ENCODE measurements around the gene DNPEP. TPM values are rescaled to one million over a fixed set of nuclear protein-coding genes. Genes with fewer than 3 reads are reported as not detected.
A peak's percentile ranks its signal among the peaks of the same experiment; 100 is the strongest.

The DNPEP gene
- total RNA-seq, 1 donor from 2014 or later, result 85.1 TPM

DNA sequence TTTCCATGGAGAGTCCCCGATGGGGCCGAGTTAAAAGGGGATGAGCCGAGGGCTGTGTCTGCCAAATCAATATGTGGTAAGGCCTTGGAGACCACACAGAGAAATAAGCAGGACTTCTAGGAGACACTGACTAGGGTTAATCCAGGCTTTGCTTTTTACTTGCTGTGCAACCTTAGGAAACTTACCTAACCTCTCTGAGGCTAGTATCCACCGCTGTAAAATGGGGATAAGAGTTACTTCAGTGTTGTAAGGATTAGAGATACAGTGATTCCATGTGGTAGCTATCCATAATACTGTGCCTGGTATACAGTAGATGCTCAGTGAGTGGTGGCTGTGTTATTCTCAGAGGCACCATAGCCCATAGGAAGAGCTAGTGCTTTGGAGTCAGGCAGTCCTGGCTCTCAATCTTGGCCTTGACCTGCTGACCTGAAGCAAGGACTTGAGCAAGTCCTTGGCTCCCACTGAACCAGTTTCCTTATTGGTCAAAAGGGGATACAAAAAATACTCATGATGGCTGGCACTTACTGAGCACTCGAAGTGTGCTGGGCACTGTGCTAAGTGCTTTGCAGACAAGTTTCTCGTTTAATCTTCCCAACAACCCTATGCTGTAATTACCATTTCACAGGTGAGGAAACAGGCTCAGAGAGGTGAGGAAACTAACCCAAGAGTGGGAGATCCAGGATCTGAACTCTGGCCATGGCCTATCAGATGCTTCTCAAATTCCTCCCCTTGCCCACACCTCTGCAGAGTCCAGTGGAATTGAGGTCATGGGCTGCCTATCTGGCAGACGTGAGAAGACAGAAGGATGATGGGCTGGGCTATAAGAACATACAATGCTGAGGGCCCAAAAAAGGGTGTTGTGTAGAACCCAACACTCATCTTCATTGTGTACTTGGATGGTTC lies 18.5 kb upstream of the DNPEP start:
- H3K27ac Mint-ChIP-seq, result no peak overlapping the region
- peaks cover 42% of the 10 kb centered on the region for H3K4me1 Mint-ChIP-seq
- no peak for DNase-seq (ENCODE audit: low spot score in 2 of 2, unreplicated experiment in 2 of 2)

DNA sequence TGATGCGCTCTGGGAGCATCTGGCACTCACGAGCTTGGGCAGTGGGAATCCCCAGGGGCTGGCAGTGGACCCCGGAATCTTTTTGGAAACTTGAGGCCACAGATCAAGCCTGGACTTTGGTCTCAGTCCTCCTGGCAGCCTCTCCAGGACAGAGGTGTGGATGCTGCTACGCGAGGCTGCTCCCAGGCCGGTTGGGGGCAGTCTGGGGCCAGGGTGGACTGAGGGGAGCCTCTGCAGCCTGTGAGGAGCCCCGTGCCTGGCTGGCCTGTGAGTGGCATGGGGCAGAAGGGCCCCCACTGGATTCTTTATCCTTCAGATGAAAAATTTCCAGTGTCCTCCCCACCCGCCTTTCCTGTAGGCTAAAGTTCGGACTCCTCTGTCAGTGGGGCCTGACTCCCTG lies 17.7 kb upstream of the DNPEP start:
- Mint-ChIP-seq H3K27ac (no peak overlapping the region), H3K27me3 (ENCODE audit: low read depth) (peaks cover 2% of the 10 kb centered on the region), H3K9me3 (no peaks in the 10 kb centered on the region), H3K4me3 (no peak overlapping the region), H3K4me1 (peaks cover 48% of the 10 kb centered on the region), H3K36me3 (no peaks in the 10 kb centered on the region)
- no peak for DNase-seq (ENCODE audit: low spot score in 2 of 2, unreplicated experiment in 2 of 2)
- TF ChIP-seq, protein P1, sequence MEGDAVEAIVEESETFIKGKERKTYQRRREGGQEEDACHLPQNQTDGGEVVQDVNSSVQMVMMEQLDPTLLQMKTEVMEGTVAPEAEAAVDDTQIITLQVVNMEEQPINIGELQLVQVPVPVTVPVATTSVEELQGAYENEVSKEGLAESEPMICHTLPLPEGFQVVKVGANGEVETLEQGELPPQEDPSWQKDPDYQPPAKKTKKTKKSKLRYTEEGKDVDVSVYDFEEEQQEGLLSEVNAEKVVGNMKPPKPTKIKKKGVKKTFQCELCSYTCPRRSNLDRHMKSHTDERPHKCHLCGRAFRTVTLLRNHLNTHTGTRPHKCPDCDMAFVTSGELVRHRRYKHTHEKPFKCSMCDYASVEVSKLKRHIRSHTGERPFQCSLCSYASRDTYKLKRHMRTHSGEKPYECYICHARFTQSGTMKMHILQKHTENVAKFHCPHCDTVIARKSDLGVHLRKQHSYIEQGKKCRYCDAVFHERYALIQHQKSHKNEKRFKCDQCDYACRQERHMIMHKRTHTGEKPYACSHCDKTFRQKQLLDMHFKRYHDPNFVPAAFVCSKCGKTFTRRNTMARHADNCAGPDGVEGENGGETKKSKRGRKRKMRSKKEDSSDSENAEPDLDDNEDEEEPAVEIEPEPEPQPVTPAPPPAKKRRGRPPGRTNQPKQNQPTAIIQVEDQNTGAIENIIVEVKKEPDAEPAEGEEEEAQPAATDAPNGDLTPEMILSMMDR (IDR thresholded peaks at IDR 0.05; ENCODE audit: unreplicated experiment), result no peak

More for the DNA sequence above, 18.5 kb upstream of the DNPEP start:
- H3K9me3 Mint-ChIP-seq, result no peaks in the 10 kb centered on the region
- no peaks in the 10 kb centered on the region for H3K36me3 Mint-ChIP-seq
- peaks cover 2% of the 10 kb centered on the region for H3K27me3 Mint-ChIP-seq (ENCODE audit: low read depth)
- TF ChIP-seq, protein P1 (IDR thresholded peaks at IDR 0.05; ENCODE audit: unreplicated experiment), result no peak
- H3K4me3 Mint-ChIP-seq, result no peak overlapping the region

DNA sequence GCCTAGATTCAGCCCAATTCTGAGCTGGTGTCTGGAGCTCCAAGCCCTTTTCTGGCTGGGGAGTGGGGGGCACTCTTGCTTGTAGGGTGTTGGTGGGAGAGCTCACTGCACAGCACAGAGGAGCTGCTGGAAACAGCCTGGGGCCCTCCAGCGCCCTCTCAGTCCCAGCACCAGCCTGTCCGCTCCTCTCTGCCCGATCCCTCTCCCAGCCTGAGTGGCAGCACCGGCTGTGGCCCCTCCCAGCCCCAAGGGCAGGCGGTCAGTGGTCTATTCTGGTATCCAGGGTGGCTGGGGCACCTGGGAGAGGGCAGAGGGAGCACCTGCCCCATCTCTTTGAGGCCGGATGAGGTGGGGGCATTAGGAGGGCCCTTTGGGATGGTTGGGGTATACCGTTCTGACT lies 17.2 kb upstream of the DNPEP start:
- TF ChIP-seq, protein P1 (IDR thresholded peaks at IDR 0.05; ENCODE audit: unreplicated experiment), result no peak
- DNase-seq (ENCODE audit: low spot score in 2 of 2, unreplicated experiment in 2 of 2), result no peak
- Mint-ChIP-seq H3K9me3 (no peaks in the 10 kb centered on the region), H3K27me3 (ENCODE audit: low read depth) (peaks cover 2% of the 10 kb centered on the region), H3K4me1 (peaks cover 53% of the 10 kb centered on the region), H3K36me3 (no peaks in the 10 kb centered on the region), H3K4me3 (no peak overlapping the region), H3K27ac (no peak overlapping the region)

DNA sequence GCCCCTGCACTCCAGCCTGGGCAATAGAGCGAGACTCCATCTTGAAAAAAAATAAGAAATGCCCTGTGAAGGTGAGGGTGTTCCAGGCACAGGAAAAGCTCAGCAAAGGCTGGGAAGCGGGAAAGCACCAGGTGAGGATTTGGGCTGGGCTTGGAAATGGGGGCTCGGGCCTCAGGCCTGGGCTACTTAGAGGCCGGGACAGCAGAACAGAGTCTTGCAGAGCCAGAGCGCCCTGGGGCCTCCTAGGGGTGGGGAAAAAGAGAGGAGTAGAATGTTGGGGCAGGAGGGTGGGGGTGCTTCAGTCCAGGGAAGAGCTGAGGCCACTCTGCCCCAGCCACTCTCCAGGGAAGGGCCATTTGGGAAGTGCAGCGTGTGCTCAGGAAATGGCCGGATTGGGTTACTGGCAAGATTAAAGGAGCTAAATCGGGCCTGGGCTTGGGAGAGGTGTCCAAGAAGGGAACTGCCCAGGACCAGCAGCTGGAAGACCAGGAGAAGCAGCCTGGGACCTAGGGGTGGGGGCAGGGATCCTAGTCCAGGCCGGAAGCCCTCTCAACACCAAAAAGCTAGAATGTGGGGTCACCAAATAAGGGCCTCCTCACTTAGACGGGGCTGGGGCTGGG lies 16.7 kb upstream of the DNPEP start:
- Mint-ChIP-seq H3K27ac (peak overlapping the region; percentile 34), H3K4me3 (no peak overlapping the region), H3K27me3 (ENCODE audit: low read depth) (no peaks in the 10 kb centered on the region), H3K9me3 (no peaks in the 10 kb centered on the region), H3K4me1 (peaks cover 56% of the 10 kb centered on the region), H3K36me3 (no peaks in the 10 kb centered on the region)
- TF ChIP-seq, protein P1 (IDR thresholded peaks at IDR 0.05; ENCODE audit: unreplicated experiment), result no peak
- no peak for DNase-seq (ENCODE audit: low spot score in 2 of 2, unreplicated experiment in 2 of 2)

DNA sequence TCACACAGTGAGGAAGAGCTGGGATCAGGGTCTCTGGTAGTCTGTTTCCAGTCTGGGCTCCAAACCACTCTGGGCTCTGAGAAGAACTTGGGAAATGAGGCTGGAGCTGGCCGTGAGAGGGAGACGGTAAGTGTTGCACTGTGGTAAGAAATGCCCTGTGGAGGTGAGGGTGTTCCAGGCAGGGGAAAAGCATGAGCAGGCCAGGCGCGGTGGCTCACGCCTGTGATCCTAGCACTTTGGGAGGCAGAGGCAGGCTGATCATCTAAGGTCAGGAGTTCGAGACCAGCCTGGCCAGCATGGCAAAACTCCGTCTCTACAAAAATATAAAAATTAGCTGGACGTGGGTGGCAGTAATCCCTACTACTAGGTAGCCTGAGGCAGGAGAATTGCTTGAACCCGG lies 16.1 kb upstream of the DNPEP start:
- TF ChIP-seq, protein P1 (IDR thresholded peaks at IDR 0.05; ENCODE audit: unreplicated experiment), result no peak
- no peaks in the 10 kb centered on the region for H3K9me3 Mint-ChIP-seq
- DNase-seq (ENCODE audit: low spot score in 2 of 2, unreplicated experiment in 2 of 2), result no peak
- no peak overlapping the region for H3K4me3 Mint-ChIP-seq
- no peaks in the 10 kb centered on the region for H3K27me3 Mint-ChIP-seq (ENCODE audit: low read depth)
- peaks cover 59% of the 10 kb centered on the region for H3K4me1 Mint-ChIP-seq
- H3K36me3 Mint-ChIP-seq, result no peaks in the 10 kb centered on the region
- no peak overlapping the region for H3K27ac Mint-ChIP-seq
